ENCODE measurements around the gene IL7R.

Gene IL7R

DNA sequence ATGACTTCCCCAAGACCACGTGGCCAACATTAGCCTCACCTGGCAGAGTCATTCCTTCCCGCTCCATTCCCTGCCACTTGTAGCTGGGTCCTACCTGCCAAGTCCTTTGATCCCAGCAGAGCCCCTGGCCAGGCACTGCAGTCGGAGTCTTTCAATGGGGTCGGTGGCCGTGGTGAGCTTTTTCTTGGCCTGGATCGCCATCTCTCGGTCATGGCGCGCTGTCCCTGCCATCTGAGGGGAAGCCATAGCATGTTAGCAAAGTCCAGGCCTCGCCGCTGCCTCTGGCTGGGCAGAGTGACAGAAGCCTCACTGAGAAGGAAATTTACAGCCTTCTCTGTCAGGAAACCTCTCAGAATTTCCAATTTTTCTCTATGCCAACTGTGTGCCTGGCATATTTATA lies 64.2 kb downstream of the IL7R start:
- no peak for DNase-seq

DNA sequence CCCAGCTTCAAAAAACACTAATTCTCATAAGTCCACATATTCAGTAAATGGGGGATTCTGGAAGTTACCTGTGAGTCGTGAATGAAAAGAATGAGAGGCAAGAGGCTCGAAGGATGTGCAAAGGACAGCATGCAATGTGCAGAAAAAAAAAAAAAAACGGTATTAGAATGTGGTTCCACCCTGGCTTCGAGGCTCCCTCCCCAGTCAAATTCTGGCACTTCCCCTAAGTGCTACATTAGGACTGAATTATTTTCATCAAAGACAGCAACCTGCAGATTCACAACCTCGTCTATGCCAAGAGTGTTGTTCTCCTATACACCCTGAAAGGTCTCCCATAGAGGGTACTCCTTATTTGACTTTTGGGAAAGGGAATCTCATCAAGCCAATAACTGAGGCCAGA lies 65.2 kb downstream of the IL7R start:
- no peak for DNase-seq

DNA sequence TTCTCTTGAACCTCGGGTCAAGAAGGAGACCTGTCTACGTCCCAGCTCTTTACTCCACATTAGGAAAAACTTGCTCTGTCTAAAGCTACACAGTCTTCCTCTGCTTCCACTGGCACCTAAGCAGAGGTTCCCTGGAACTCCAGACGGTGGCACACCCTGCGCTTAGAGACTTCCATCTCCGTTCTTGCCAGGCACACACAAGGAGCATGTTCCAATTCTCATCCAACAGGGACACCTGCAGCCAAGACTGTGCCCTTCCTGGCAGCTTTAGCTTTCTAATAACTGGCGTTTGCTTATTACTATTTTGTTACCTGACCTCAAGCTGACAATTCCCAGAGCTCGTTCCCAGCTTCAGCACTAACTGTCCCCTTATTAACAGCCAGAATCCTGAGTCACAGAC lies 65.8 kb downstream of the IL7R start:
- no peak for DNase-seq

DNA sequence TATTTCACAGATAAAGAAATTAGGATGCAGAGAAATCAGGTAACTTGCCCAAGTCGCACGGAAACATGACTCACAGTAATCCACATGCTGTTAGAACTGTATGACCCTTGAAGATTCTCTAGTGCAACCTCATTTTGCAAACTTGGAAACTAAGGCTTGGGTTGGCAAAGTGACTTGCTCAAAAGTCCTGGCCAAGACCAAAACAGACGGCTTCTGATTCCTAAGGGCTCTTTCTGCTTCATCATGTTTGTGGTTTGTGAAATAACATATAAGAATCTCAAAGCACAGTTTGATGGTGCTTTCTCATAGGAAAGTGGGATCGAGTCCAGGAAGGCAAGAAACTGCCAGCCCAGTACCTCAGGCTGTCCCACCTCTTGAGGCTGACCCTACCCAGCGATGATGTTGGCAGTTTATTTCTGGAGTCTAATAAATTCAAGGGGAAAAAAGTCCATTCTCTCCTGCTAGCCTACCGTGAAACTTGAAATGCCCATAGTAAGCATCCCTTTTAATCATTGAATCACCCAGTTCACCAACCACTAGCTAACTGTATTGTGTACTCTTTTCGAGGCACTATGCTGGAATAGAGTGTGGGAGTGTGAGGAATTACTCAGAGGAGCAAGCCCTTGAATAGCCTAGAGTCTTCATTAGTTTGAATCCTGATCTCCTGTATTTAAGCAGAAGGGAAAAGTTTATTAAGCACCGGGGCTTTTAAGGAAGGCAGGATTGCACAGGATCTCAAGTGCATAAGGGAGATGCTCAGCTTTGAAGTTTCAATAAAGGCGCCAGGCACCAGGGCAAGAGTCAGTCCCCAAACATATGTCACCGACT lies 67.6 kb downstream of the IL7R start:
- peak; percentile 10 for DNase-seq

GRCh38 chr5:35924950-35925722 lies 68.4 kb downstream of the IL7R start:
- peak; percentile 88 for DNase-seq

GRCh38 chr5:35926389-35927051 lies 69.8 kb downstream of the IL7R start:
- peak; percentile 78 for DNase-seq

Data from CD4-positive, alpha-beta T cell treated with Interleukin-10 for 1 hour (primary cell).